ENCODE results near the gene BDKRB2. TPM values are rescaled to one million over a fixed set of nuclear protein-coding genes. Genes with fewer than 3 reads are reported as not detected.

Gene BDKRB2
- total RNA-seq, 2 donors from 2014 or later: 1.1 to 3.8 TPM

DNA sequence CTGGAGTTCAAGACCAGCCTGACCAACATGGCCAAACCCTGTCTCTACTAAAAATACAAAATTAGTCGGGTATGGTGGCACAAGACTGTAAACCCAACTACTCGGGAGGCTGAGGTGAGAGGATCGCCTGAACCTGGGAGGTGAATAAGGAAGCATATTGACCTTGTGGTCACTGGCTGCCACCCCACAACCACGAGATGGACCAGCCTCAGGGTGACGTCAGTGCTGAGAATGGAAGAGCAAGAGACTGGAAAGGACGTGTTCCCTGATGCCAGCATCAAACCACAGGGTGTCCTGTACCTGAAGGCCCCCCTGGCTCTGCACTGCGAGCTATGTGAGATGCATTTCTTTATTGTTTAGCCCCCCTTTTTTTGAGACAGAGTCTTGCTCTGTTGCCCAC, 45.9 kb upstream of the BDKRB2 start:
- no peaks in the 10 kb centered on the region for H3K4me1 Mint-ChIP-seq
- TF ChIP-seq, protein P1, sequence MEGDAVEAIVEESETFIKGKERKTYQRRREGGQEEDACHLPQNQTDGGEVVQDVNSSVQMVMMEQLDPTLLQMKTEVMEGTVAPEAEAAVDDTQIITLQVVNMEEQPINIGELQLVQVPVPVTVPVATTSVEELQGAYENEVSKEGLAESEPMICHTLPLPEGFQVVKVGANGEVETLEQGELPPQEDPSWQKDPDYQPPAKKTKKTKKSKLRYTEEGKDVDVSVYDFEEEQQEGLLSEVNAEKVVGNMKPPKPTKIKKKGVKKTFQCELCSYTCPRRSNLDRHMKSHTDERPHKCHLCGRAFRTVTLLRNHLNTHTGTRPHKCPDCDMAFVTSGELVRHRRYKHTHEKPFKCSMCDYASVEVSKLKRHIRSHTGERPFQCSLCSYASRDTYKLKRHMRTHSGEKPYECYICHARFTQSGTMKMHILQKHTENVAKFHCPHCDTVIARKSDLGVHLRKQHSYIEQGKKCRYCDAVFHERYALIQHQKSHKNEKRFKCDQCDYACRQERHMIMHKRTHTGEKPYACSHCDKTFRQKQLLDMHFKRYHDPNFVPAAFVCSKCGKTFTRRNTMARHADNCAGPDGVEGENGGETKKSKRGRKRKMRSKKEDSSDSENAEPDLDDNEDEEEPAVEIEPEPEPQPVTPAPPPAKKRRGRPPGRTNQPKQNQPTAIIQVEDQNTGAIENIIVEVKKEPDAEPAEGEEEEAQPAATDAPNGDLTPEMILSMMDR (conservative IDR thresholded peaks at IDR 0.05): no peak
- DNase-seq: no peak
- peaks cover 2% of the 10 kb centered on the region for H3K27me3 Mint-ChIP-seq (ENCODE audit: insufficient read depth)
- no peak overlapping the region for H3K4me3 Mint-ChIP-seq
- Histone ChIP-seq H3K27ac (ENCODE audit: low read depth, low read length) (no peak overlapping the region), H3K27me3 (ENCODE audit: control insufficient read depth, insufficient read depth, low read length, poor library complexity, severe bottlenecking) (no peaks in the 10 kb centered on the region), H3K9ac (ENCODE audit: extremely low read depth, low read length, poor library complexity, severe bottlenecking) (no peak overlapping the region), H3K9me3 (ENCODE audit: control insufficient read depth, low read length) (peaks cover 7% of the 10 kb centered on the region), H3K36me3 (ENCODE audit: control insufficient read depth, insufficient read depth, low read length) (no peaks in the 10 kb centered on the region), H3K4me3 (ENCODE audit: low read length) (no peak overlapping the region), H3K4me1 (ENCODE audit: control insufficient read depth, insufficient read depth, low read length) (no peaks in the 10 kb centered on the region)
- WGBS, 2 experiments (ENCODE audit: insufficient coverage in 1 of 2, insufficient read length in 1 of 2): 90 to 93% methylated on average over 6 to 7 of the region's 7 CpGs
- no peaks in the 10 kb centered on the region for H3K36me3 Mint-ChIP-seq (ENCODE audit: low read depth)
- H3K27ac Mint-ChIP-seq: no peak overlapping the region
- peaks cover 3% of the 10 kb centered on the region for H3K9me3 Mint-ChIP-seq

DNA sequence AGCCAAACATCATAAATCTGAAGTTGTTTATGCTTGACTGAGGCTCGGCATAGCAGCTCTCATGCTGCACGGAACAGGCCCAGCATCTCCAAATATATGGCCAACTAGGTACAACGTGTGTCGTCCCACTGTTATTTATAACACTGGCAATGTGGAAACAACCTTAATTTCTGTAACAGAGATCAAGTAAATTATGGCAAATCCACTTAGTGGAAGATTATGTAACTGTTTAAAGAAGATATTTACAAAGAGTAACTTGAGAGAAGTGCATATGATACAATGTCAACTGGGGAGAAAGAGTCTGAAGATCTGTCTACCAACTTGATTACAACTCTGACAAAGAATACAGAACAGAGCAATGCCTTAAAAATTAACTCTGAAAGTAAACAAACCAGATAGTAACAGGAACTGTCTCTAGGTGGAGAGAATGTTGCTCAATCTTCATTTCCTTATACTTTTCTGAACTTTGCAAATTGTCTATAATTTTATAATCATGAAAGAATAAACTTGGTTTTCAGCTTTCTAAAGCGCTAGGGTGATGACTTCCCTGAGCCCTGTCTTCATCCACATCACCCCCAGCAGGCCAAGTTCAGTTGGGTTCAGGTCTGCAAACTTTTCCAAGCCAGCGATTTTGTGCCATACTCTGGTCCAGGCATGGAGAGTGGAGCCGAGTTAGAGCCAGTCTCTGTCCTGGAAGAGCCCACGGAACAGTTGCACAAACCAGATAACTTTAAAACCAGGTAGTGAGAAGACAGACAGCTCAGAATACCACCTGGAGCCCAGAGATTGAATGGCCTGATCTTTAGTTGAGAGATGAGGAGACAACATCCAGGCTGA, 44.3 kb upstream of the BDKRB2 start:
- H3K4me1 ChIP-seq (ENCODE audit: control insufficient read depth, insufficient read depth, low read length): no peaks in the 10 kb centered on the region
- WGBS, 2 experiments (ENCODE audit: insufficient coverage in 1 of 2, insufficient read length in 1 of 2): 93 to 98% methylated on average over 8 of the region's 8 CpGs
- H3K27me3 Mint-ChIP-seq (ENCODE audit: insufficient read depth): peaks cover 2% of the 10 kb centered on the region
- H3K4me3 ChIP-seq (ENCODE audit: low read length): no peak overlapping the region
- peak; percentile 9 for DNase-seq
- no peaks in the 10 kb centered on the region for H3K4me1 Mint-ChIP-seq
- TF ChIP-seq, protein P1 (conservative IDR thresholded peaks at IDR 0.05): no peak
- H3K9ac ChIP-seq (ENCODE audit: extremely low read depth, low read length, poor library complexity, severe bottlenecking): no peak overlapping the region
- no peaks in the 10 kb centered on the region for H3K27me3 ChIP-seq (ENCODE audit: control insufficient read depth, insufficient read depth, low read length, poor library complexity, severe bottlenecking)
- no peak overlapping the region for H3K27ac ChIP-seq (ENCODE audit: low read depth, low read length)
- H3K27ac Mint-ChIP-seq: no peak overlapping the region
- H3K9me3 Mint-ChIP-seq: no peaks in the 10 kb centered on the region
- no peaks in the 10 kb centered on the region for H3K36me3 Mint-ChIP-seq (ENCODE audit: low read depth)
- H3K9me3 ChIP-seq (ENCODE audit: control insufficient read depth, low read length): peaks cover 2% of the 10 kb centered on the region
- H3K36me3 ChIP-seq (ENCODE audit: control insufficient read depth, insufficient read depth, low read length): no peaks in the 10 kb centered on the region
- H3K4me3 Mint-ChIP-seq: no peak overlapping the region

DNA sequence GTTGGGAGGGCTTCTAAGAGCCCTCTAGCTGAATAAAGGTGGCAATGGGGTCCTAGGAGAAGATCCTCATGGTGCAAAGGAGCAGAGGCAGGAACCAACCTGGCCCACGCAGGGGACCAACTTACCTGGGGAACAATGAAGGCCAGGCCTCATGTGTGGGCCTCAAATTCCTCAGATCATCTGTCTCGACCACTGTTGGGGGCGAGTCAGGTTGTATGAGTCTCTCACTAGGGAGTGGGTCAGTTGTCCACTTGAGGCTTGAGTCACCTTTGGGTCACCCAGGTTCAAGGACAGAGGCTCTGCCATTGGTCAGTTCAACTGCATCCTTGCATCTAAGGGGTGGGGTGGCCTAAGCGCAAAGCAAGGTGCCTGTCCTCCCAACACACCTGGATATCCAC, 43.7 kb upstream of the BDKRB2 start:
- no peaks in the 10 kb centered on the region for H3K4me1 Mint-ChIP-seq
- Histone ChIP-seq H3K27ac (ENCODE audit: low read depth, low read length) (no peak overlapping the region), H3K9ac (ENCODE audit: extremely low read depth, low read length, poor library complexity, severe bottlenecking) (no peak overlapping the region), H3K9me3 (ENCODE audit: control insufficient read depth, low read length) (no peaks in the 10 kb centered on the region), H3K4me1 (ENCODE audit: control insufficient read depth, insufficient read depth, low read length) (no peaks in the 10 kb centered on the region), H3K4me3 (ENCODE audit: low read length) (no peak overlapping the region), H3K36me3 (ENCODE audit: control insufficient read depth, insufficient read depth, low read length) (no peaks in the 10 kb centered on the region), H3K27me3 (ENCODE audit: control insufficient read depth, insufficient read depth, low read length, poor library complexity, severe bottlenecking) (no peaks in the 10 kb centered on the region)
- no peak overlapping the region for H3K4me3 Mint-ChIP-seq
- no peak overlapping the region for H3K27ac Mint-ChIP-seq
- no peaks in the 10 kb centered on the region for H3K9me3 Mint-ChIP-seq
- peak; percentile 10 for DNase-seq
- H3K27me3 Mint-ChIP-seq (ENCODE audit: insufficient read depth): peaks cover 2% of the 10 kb centered on the region
- no peaks in the 10 kb centered on the region for H3K36me3 Mint-ChIP-seq (ENCODE audit: low read depth)
- 93 to 100% methylated on average over 3 to 4 of the region's 4 CpGs for WGBS, 2 experiments (ENCODE audit: insufficient coverage in 1 of 2, insufficient read length in 1 of 2)
- TF ChIP-seq, protein P1 (conservative IDR thresholded peaks at IDR 0.05): no peak
